GM18909 (cell line): ENCODE measurements around the gene GATAD2B.
"Not testable (repeated sequence)": the region's sequence is repeated elsewhere in the genome, so short reads cannot be mapped to it uniquely, and the experiment has no call there.

Source experiments
- ATAC-seq: cut with Tn5 transposase; IDR thresholded peaks from one replicate; pipeline ENCODE4 v1.9.1; 2021; ENCODE audit warnings: mild to moderate bottlenecking; ENCODE audit not compliant: unreplicated experiment, poor library complexity

Gene GATAD2B

DNA sequence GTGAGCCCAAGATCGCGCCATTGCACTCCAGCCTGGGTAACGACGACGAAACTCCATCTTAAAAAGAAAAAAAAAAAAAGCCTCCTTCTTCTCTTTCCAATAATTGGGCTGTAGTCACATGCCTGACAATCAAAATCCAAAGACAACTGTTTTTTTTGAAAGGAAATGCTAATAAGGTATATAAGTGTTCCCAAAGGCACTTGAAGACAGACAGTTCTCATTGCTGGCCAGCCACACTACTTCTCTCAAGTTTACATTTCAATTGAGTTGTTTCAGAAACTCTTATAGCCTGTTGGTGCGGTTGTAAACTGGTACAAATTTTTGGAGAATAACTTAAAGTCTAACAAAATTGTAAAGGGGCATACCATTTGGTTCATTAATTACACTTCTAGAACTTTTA, 23.3 kb downstream of the GATAD2B start:
- no peak for ATAC-seq

DNA sequence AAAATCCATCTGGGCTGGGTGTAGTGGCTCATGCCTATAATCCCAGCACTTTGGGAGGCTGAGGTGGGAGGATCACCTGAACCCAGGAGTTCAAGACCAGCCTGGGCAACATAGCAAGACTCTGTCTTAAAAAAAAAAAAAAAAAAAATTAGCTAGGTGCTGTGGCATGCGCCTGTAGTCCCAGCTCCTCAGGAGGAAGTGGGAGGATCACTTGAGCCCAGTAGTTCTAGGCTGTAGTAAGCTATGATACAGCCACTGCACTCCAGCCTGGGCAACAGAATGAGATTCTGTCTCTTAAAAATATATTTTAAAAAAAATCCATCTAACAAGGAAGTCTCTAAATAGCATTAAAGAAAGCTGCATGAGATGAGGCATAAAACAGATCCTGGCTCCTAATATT, 26.9 kb downstream of the GATAD2B start:
- ATAC-seq: not testable (repeated sequence)

DNA sequence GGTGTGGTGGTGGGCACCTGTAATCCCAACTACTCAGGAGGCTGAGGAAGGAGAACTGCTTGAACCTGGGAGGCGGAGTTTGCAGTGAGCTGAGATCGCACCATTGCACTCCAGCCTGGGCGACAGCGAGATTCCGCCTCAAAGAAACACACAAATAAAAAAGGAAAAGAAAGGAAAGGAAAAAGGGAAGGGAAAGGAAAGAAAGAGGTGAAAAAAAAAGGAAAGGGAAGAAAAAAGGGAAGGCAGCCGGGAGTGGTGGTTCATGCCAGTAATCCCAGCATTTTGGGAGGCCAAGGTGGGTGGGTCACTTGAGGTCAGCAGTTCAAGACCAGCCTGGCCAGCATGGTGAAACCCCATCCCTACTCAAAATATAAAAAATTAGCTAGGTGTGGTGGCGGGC, 31.7 kb downstream of the GATAD2B start:
- ATAC-seq: not testable (repeated sequence)

DNA sequence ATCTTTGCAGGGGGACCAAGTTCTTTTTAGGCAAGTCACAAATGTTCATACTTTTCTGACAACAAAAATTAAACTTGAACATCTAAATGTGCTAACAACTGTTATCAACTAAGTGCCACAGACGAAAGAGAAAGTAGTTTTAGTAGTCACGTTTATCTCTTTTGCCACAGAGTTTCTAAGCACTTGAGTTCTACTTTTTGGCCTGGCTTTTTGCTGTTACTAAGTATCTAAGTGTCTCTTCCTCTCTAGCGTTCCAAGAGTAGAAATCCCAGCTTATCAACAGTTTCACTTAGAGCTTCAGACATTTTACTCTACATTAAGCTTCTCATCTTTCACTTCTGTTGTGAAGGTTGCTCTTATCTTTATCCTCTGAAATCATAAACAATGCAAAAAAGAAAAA, 34.2 kb downstream of the GATAD2B start:
- no peak for ATAC-seq

DNA sequence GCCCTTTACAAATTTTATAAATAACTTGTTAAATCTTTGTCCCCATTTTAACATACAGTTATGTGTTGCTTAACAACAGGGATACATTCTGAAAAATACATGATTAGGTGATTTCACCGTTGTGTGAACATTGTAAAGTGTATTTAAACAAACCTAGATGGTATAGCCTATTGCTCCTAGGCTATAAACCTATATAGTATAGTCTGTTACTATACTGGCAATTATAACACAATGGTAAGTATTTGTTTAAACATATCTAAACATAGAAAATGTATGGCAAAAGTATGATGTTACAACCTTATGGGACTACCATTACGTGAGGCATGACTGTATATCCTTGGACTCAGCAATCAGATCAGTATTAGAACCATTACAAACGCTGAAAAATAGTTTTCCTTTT, 36.6 kb downstream of the GATAD2B start:
- ATAC-seq: no peak

DNA sequence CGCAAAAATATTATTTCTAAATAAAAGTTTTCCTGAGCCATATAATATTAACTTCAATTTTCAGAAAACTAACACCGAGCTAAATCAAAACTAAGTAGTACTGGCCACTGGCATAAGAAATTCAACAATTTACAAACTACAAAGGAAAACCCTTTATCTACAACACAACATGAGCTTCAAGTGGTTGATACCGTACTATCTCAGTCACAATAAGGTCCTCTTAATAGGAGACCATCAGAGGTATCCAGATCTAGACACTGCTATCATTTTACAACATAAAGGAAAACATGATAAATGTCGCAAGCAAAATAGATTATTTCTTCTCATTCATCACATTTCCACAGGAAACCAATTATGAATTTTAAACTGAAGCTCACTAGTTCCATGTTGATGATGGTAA, 39.5 kb downstream of the GATAD2B start:
- ATAC-seq: no peak

DNA sequence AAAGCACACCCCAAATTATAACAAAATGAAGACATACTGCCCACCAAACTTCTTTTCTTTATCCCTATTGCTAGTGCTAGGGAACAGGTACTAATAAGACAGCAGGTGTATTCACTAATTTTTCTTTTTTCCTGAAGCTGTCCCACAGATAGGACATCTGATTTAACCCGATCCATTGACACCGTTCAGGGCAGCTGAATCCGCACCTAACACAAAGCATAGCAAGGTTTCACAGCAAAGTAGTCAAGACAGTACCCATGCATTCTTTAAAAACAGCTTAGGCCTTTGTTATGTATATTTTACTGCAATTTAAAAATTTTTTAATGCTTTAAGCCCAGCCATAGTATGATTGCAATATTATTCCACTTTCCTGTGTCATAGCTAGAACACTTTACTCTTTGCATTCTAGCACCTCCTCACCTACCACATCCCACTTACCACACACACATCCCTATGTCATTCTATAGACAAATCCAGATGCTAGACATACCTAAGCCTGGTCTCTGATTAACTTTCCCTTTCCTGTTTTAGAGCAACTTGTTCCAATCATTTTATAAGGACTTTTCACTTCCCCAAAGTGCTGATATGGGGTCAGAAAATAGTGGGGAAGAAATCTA, 40.4 kb downstream of the GATAD2B start:
- ATAC-seq: no peak

DNA sequence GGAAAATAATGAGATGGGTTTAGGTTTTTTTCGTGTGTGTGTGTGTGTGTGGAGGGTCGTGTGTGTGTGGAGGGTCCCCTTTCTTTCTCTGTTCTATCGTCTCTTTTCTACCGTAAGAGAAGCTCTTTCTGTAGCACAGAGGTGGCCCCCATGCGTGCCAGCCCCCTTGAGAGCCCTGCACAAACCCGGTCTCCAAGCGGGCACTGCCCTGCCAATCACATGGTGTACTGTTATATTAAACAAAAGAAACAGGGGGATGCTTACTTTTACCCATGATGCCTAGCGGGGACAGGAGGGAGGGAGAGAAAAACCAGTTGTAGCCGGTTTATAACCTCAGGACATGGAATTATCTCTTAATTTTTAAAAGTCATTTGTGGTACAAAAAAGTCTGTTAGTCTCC, 41.0 kb downstream of the GATAD2B start:
- ATAC-seq: no peak

DNA sequence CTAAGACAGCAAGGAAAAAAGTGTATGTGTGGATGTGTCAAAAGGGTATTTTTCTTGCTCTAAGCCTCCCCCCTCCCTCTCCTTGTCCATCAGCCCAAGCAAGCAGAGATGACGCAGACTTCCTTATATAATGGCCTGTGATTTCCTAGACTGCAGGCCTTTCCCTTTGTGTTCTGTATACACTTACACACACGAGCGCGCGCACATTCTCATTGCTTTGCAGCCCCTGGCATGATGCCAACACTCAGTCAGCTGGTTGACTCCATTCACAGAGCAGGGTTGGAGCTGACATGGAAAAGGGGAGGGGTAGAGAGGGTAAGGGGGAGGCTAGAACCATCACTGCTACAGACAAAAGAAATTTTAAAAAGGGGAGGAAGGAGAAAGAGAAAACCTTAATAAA, 41.8 kb downstream of the GATAD2B start:
- no peak for ATAC-seq

DNA sequence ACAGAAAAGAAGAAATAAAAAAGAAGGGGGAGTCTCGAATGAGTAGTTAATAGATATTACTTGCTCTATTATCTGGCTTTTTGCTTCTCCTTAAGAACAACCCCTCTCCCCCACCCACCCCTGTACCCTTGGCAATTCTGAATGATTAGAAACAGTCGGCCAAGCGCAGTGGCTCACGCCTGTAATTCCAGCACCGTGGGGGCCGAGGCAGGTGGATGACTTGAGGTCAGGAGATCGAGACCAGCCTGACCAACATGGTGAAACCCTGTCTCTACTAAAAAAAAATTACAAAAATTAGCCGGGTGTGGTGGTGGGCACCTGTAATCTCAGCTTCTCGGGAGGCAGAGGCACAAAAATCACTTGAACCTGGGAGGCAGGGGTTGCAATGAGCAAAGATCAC, 42.7 kb downstream of the GATAD2B start:
- no peak for ATAC-seq

DNA sequence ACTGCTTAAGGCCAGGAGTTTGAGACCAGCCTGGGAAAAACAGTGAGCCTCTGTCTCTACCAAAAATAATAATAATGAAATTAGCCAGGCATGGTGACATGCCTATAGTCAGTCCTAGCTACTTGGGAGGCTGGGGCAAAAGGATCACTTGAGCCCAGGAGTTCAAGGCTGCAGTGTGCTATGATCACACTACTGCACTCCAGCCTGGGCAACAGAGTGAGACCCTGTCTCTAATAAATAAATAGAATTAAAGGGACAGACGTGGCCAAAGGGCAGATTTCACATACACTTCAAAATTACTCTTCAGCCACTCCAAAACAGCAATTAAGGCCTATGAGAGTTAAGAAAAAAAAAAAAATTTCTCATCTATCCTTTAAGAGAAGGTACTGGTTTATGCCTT, 45.7 kb downstream of the GATAD2B start:
- ATAC-seq: no peak

DNA sequence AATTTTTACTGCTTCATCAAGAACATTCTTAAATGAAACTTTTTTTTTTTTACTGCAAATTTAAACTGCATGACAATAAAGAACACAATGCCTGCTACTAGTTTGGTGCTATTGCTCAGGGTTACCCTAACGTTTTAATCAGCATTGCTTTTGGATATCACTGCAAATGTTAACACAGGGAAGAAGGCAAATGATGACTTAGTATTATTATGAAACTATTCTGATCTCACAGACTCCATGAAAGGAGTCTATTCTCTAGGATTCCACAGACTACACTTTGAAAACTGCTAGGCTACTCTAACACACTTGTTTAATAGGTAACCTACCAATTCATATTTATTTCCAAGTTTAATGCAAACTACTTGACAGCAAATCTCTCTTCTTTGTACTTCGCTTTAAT, 49.8 kb downstream of the GATAD2B start:
- no peak for ATAC-seq

DNA sequence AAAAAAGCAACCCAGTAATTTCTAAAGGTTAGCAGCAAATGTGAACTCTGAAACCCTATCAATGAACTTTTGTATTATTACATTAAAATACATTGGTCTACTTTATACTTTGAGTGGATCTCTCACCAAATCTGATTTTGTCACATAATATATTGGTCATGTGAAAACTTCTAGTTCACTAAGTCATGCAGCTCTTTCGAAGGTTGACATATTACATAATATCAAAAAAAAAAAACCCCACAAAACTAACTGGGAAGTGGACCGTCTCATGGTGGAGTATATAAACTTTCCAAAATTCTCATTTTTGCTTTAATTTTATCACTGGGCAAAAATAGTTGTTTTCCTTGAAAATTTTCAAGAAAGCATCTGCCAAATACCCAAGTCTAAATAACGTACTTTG, 50.4 kb downstream of the GATAD2B start:
- no peak for ATAC-seq

DNA sequence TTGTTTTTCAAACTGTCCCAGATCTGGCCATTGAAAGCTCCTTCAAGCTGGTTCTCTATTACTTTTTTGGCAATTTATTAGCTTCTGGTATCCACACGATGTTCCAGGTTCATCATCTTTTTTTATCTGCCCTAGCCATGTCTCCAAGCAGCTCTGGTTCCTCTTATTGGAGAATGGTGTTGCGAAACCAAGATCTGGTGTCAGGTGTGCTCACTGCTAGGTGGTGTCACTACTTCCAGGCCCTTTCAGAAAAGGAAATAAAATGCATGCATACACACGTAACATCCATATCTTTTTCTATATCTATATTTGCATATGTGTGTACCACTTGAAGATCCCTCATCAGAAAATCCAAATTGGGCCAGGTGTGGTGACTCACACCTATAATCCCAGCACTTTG, 53.3 kb downstream of the GATAD2B start:
- ATAC-seq: no peak

DNA sequence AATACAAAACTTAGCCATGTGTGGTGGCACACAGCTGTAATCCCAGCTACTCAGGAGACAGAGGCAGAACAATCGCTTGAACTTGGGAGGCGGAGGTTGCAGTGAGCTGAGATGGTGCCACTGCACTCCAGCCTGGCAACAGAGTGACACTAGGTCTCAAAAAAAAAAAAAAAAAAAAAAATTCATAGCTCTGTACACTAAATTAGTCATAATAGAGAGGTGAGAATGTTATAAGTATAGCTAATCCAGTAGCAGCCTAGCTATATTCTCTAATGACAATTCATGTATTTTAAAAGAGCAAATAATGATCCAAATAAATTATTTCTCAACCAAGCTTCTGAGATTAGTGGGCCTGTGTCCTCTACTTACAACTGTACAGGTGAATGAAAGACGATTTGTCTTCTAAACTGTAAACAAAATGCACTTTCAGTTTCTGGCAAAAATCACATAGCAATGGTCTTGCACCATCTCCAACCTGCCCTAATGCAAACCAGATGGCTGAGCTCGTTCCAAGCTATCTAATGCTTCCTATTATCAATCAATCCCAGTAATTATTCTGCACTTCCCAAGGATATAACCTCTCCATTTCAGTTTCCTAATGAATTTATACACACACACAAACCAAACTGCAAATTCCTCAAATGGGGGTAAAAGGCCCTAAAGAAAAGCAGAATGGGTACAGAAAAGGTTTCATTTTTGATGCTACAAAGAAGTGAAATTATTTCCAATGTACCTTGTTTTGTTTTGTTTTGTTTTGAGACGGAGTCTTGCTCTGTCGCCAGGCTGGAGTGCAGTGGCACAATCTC, 56.5 kb downstream of the GATAD2B start:
- no peak for ATAC-seq

DNA sequence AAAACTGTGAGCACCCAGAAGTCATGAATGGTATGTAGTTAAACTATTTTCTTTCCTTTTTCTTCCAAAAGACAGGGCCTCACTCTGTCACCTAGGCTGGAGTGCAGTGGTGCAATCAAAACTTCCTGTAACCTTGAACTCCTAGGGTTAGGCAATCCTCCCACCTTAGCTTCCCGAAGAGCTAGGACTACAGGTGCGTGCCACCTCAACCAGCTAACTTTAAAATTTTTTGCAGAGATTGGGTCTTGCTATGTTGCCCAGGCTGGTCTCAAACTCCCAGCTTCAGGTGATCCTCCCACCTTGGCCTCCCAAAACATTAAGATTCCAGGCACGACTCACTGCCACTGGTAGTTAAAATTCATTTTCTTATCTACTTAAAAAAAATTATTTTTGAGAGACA, 62.5 kb downstream of the GATAD2B start:
- ATAC-seq: no peak

DNA sequence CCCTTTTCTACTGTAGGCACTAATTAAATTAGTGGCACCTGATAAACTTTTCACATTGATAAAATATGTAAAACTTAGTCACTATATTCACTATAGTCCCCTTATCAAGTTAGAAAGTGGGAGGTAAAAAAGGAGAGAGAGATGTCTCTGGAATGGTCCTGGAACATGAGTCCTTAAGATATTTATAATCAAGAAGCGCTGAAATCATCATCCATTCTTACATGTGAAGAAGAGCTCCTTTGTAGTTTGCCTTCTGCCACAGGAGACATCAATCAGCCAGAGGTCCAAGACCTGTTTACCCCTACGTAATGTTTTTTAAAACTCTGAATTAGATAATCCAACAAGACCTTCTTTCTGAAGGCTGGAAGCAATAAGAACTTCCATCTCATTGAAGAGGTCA, 65.3 kb downstream of the GATAD2B start:
- no peak for ATAC-seq

DNA sequence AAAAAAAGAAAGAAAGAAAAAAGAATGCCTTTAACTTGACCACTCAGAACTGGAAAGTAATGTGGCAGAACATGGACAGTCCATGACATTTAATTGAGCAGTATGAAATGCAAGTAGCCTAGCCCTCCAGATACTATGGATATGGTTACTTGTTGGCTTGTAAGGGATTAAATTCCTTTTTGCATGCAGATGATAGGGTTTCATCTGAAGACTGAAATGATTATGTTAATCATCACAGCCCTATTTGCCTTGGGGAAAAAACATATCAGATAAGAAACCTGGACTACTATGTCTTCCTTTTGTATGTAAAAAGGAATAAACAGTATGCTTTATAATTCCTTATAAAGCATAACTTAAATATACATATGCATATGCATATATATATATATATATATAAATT, 66.0 kb downstream of the GATAD2B start:
- ATAC-seq: no peak

DNA sequence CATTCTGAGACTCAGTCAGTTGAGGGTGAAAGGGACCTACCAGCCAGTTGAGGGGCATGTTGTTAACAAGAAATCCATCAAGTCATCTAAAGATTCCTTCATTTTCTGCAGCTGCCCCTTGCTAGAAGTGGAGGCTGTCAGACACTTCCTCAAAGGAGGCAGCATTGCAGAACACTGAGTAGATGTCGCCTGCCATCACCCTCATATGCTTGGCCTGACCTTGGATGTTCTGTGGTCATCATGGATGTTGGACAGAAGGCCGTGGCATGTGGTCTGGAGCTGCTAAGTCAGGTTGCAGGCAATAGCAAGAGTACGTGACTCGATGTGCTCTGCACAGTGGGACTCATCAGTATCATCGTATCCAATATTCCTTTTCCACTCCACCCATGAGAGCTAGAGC, 70.6 kb downstream of the GATAD2B start:
- ATAC-seq: no peak

DNA sequence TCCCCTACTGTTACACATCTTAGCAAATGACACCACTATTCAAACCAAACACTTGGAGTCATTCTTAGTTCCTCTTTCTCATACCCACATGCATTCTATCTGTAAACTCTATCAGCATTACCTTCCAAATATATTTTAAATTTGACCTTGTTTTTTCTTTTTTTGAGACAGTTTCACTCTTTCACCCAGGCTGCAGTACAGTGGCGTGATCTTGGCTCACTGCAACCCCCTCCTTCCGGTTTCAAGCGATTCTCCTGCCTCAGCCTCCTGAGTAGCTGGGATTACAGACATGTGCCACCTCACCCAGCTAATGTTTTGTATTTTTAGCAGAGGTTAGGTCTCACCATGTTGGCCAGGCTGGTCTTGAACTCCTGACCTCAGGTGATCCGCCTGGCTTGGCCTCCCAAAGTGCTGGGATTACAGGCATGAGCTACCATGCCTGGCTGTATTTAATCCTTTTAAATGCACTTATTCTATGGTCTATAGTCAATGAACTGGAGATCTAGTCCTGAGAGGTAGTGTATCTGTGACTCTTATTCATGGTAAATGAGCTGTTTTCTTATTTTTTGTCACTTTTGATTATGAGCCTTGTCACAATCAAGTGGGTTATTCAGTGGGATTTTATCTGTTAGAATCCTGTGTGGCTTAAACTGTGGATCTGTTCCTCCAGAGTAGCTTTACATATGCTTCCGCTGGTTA, 73.1 kb downstream of the GATAD2B start:
- ATAC-seq: peak; percentile 77

DNA sequence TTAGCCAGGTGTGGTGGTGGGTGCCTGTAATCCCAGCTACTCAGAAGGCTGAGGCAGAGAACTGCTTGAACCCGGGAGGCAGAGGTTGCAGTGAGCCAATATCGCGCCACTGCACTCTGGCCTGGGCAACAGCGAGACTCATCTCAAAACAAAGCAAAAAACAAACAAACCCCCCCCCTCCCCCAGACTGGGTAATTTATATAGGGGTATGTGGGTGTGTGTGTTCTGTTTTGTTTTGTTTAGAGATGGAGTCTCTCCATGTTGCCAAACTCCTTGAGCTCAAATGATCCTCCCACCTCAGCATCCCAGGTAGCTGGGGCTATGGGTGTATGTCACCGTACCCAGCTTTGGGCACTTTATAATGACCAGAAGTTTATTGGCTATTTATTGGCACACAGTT, 74.0 kb downstream of the GATAD2B start:
- ATAC-seq: peak; percentile 5

DNA sequence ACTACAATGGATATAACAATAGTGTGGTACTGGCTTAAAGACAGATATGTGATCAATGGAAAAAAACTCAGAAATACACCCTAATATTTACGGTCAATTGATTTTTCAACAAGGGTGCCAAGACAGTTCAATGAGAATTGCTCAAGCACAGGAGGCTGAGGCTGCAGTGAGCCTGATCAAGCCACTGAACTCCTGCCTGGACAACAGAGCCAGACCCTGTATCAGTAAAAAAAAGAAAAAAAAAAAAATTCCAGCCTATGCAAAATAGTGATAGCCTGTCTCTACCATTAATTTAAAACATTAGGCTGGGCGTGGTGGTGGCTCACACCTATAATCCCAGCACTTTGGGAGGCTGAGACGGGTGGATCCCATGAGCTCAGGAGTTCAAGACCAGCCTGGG, 77.6 kb downstream of the GATAD2B start:
- ATAC-seq: no peak
